ENCODE measurements around the gene LMCD1.

The LMCD1 gene

DNA sequence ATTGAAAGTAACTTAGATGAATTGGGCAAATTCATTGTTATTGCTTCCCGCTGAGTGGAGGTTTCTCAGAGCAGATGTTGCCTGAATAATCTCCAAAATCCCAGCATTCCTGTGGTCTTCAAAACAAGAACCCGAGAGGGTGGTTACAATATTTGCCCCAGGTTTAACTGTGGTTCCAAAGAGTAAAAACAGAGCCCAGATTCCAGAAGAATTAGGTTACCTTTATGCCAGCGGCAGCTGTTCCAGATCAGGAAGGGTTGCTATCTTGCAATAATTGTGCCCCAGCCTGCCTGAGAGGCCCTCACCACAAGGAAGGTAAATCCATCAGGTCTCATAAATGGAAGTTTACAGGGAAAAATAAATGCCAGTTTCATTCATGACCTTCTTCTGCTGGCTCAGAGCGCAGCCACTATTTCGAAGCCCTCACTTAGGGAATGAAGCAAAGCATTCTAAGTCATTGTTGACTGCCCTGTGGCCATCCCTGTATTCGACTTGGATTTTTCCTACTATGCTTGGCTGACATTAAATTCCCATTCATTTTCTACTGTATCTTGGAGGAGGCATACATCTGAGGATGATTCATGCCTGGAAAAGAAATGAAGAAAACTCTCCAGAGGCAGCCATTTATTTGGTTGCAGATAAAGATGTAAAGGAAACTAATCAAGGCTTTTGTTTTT lies 88.4 kb downstream of the LMCD1 start:
- H3K27me3 ChIP-seq (replicated peaks; ENCODE audit: control insufficient read depth, insufficient read depth, low read length), result no peaks in the 10 kb centered on the region
- DNase-seq (ENCODE audit: extremely low read depth, insufficient read length), result no peak
- H3K36me3 ChIP-seq (ENCODE audit: control insufficient read depth, insufficient read depth, low read length), result no peaks in the 10 kb centered on the region
- H3K4me3 ChIP-seq (replicated peaks; ENCODE audit: low read depth, low read length), result no peak overlapping the region
- TF ChIP-seq, protein P1, sequence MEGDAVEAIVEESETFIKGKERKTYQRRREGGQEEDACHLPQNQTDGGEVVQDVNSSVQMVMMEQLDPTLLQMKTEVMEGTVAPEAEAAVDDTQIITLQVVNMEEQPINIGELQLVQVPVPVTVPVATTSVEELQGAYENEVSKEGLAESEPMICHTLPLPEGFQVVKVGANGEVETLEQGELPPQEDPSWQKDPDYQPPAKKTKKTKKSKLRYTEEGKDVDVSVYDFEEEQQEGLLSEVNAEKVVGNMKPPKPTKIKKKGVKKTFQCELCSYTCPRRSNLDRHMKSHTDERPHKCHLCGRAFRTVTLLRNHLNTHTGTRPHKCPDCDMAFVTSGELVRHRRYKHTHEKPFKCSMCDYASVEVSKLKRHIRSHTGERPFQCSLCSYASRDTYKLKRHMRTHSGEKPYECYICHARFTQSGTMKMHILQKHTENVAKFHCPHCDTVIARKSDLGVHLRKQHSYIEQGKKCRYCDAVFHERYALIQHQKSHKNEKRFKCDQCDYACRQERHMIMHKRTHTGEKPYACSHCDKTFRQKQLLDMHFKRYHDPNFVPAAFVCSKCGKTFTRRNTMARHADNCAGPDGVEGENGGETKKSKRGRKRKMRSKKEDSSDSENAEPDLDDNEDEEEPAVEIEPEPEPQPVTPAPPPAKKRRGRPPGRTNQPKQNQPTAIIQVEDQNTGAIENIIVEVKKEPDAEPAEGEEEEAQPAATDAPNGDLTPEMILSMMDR (IDR thresholded peaks at IDR 0.05; ENCODE audit: insufficient read depth, low read length, poor library complexity, severe bottlenecking), result no peak

DNA sequence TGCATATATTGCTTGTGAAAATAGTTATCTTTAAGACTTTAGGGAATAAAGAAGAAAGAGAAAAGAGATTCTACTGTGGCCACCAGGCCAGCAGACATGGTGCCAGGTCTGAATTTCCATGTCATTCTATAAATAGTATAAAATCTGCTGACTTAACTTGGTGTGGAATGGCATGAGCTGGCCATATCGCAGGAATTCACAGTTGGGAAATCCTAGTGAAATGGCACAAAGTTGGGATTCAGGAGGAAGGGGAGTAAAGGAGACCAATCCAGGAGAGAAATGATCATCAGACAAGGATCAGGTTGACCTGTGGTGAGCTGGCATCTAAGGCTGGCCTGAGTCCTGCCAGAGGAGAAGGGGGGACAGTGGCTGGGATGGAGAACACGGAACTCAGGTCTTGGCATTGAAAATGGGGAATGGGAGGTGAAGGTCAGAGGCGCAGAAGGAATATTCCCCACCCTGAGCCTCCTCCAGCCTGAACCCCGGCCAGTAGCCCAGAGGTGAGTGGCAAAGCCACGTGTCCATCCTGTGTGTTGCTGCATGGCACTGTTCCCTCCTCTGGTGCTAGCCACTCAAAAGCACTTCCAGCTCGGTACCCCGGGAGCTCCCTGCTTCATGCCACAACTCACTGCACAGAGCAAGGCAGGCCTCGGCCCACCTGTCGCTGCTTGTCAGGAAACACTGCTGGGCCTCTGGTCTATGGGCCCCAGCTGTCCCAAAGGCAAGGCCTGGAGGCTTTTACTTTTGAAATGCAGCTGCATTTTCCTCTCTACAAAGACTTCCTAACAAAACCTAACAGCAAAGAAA lies 91.6 kb downstream of the LMCD1 start:
- Histone ChIP-seq H3K4me3 (replicated peaks; ENCODE audit: low read depth, low read length) (no peak overlapping the region), H3K36me3 (ENCODE audit: control insufficient read depth, insufficient read depth, low read length) (no peaks in the 10 kb centered on the region), H3K27me3 (replicated peaks; ENCODE audit: control insufficient read depth, insufficient read depth, low read length) (no peaks in the 10 kb centered on the region)
- DNase-seq (ENCODE audit: extremely low read depth, insufficient read length), result no peak
- TF ChIP-seq, protein P1 (IDR thresholded peaks at IDR 0.05; ENCODE audit: insufficient read depth, low read length, poor library complexity, severe bottlenecking), result no peak

DNA sequence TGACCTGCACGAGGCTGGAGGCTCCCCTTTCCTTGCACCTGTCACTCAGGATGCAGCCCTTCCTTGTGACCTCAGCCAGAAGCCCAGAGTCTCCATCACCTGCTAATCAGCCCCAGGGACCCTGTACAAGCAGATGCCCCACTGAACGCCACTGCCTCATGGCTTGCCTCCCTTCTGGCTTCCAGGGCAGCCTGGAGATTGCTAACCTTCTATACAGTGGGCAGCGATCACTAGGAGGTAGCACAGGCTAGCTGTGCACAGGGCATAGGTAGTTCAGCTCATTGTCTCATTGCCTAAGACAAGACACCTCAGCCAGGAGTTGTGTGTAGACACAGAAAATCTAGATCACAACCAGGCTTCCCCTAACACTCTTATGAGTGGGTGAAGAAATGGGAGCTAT lies 93.6 kb downstream of the LMCD1 start:
- Histone ChIP-seq H3K27me3 (replicated peaks; ENCODE audit: control insufficient read depth, insufficient read depth, low read length) (no peaks in the 10 kb centered on the region), H3K4me3 (replicated peaks; ENCODE audit: low read depth, low read length) (no peak overlapping the region)
- no peak for DNase-seq (ENCODE audit: extremely low read depth, insufficient read length)

DNA sequence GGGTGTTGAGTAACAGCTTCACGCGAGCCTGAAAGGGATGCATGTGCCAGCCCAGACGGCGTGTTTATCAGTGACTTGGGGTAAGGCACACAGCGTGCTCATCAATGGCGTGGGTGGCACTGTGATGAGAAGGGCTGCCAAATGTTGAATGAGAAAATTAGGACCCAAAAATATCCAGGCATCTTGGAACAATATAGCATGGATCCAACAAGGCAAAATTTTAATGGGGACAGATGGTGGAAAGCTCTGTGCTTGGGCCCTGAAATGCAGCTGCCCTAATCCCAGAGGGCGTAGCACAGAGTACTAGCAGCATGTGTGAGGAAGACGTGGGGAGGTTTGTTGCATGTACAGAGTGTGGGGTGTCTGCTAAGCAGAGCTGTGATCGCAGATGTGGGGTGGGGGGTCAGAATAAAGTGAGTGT lies 94.1 kb downstream of the LMCD1 start:
- TF ChIP-seq, protein P1 (IDR thresholded peaks at IDR 0.05; ENCODE audit: insufficient read depth, low read length, poor library complexity, severe bottlenecking), result no peak
- no peak for DNase-seq (ENCODE audit: extremely low read depth, insufficient read length)
- H3K4me3 ChIP-seq (replicated peaks; ENCODE audit: low read depth, low read length), result no peak overlapping the region
- H3K27me3 ChIP-seq (replicated peaks; ENCODE audit: control insufficient read depth, insufficient read depth, low read length), result no peaks in the 10 kb centered on the region
- no peaks in the 10 kb centered on the region for H3K36me3 ChIP-seq (ENCODE audit: control insufficient read depth, insufficient read depth, low read length)

More for the DNA sequence above, 93.6 kb downstream of the LMCD1 start:
- H3K36me3 ChIP-seq (ENCODE audit: control insufficient read depth, insufficient read depth, low read length), result no peaks in the 10 kb centered on the region
- TF ChIP-seq, protein P1 (IDR thresholded peaks at IDR 0.05; ENCODE audit: insufficient read depth, low read length, poor library complexity, severe bottlenecking), result no peak

DNA sequence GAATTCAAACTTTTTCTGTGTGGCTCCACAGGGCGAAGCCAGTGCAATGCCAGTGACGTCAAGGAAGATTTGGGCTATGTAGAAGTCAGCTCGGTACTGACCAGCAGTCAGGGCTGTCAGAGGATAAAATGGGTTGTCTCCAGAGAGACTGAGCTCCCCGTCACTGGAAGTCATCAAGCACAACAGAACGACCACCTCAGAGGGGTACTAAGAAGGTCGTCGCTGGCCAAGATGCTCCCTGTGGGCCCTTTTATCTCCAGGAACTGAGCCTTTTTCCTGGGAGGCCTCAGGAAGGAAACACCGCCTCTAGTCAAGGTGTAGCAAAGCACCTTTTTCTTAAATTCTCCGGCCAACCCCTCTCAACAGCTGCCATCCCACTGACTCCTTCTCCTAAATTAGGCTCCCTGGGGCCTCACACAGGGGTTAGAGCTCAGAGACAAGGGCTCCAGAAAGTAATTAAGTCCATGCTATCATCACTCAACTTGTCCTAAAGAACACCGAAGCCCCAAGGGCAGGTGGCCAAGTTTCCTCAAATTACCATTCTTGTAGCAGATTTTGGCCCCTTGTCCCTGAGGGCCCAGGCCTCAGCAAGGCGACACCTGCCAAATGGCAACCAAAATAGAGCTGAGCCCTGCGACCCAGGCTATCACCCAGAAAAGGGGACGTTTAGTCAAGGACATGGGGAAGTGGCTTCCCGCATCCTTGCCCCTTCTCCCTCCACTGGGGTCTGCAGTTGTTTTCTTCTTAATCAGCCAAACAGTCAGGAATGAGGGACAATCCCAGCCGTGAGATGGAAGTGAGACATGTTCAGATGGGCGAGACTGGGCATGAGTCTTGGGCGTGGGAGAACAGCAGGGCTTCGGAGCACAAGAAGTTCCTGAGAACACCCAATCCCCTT lies 94.9 kb downstream of the LMCD1 start:
- no peak overlapping the region for H3K4me3 ChIP-seq (replicated peaks; ENCODE audit: low read depth, low read length)
- no peaks in the 10 kb centered on the region for H3K27me3 ChIP-seq (replicated peaks; ENCODE audit: control insufficient read depth, insufficient read depth, low read length)
- H3K36me3 ChIP-seq (ENCODE audit: control insufficient read depth, insufficient read depth, low read length), result no peaks in the 10 kb centered on the region
- TF ChIP-seq, protein P1 (IDR thresholded peaks at IDR 0.05; ENCODE audit: insufficient read depth, low read length, poor library complexity, severe bottlenecking), result no peak
- no peak for DNase-seq (ENCODE audit: extremely low read depth, insufficient read length)
